Erythroblast (primary cell): ENCODE data around the gene DISP3.

Experiments used
- DNase-seq, 2 experiments: peaks; one replicate each; lab custom pipeline; 2025; lab: John Stamatoyannopoulos, UW
- GATA1 ChIP-seq: IDR thresholded peaks from 2 replicates; pipeline ENCODE4 v1.6.1; 2011; ENCODE audit warnings: low read depth, mild to moderate bottlenecking, control low read depth, low read length, moderate library complexity
- POLR2A ChIP-seq: IDR thresholded peaks from 2 replicates; pipeline ENCODE4 v1.6.1; 2011; ENCODE audit warnings: mild to moderate bottlenecking, low read length

Gene DISP3

GRCh38 chr1:11527541-11528452 is 48.8 kb downstream of the DISP3 start:
- no peak for DNase-seq
- no peak for TF ChIP-seq GATA1
- TF ChIP-seq POLR2A, result no peak

GRCh38 chr1:11528611-11529261 is 49.8 kb downstream of the DISP3 start:
- TF ChIP-seq POLR2A (no peak), GATA1 (no peak)
- DNase-seq, result no peak

DNA sequence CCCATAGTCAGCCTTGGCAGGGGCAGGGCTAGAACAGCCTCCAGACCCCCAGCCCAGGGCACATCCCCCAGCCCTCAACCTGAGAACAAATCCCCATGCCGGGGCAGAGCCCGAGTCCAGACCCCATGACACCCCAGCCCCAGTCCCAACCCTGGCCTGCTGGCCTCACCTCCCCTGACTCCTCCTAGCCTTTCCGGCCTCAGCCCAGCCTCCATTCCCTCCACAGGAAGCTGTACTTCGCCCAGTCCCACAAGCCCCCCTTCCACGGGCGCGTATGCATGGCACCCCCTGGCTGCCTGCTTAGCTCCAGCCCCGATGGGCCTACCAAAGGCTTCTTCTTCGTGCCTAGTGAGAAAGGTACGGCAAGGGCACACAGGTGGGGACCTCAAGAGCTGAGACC is 50.4 kb downstream of the DISP3 start:
- no peak for DNase-seq
- TF ChIP-seq POLR2A (no peak), GATA1 (no peak)

GRCh38 chr1:11529763-11530730 is 51.1 kb downstream of the DISP3 start:
- DNase-seq, result no peak
- TF ChIP-seq POLR2A, result no peak
- no peak for TF ChIP-seq GATA1

- DNase-seq, result no peak
- TF ChIP-seq GATA1 (no peak), POLR2A (no peak)
Observed at GRCh38 chr1:11530731-11531311, 51.9 kb downstream of the DISP3 start.

DNA sequence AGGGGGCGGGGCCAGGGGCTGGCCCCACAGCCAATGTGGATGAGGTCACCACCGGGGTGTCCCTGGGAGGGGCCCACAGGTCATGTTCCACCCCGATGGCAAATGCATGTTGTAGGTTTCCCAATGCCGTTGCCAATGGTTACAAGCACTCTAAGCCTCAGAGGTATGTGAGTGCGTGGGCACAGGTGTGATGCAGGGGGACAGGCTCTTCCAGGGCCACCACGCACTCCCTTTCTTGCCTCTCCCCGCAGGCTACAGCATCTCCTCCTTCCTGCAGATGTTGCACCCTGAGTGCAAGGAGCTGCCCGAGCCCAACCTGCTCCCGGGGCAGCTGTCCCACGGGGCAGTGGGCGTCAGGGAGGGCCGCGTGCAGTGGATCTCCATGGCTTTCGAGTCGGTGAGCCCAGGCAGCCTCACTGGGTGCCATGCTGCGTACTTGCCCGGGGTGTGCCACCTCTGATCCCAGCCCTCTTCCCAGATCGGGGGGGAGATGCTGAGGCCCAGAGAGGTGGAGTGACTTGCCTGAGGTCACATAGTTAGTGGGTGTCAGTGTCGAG is 52.4 kb downstream of the DISP3 start:
- no peak for DNase-seq
- TF ChIP-seq POLR2A (no peak), GATA1 (no peak)

- TF ChIP-seq GATA1 (no peak), POLR2A (no peak)
- no peak for DNase-seq
Observed at GRCh38 chr1:11531943-11532342, 53.0 kb downstream of the DISP3 start.

- no peak for DNase-seq
- no peak for TF ChIP-seq POLR2A
Observed at GRCh38 chr1:11533790-11534787, 55.1 kb downstream of the DISP3 start.

- TF ChIP-seq GATA1 (no peak), POLR2A (no peak)
Observed at GRCh38 chr1:11534846-11535245, 55.9 kb downstream of the DISP3 start.

GRCh38 chr1:11535316-11535715 is 56.4 kb downstream of the DISP3 start:
- TF ChIP-seq POLR2A (no peak), GATA1 (no peak)
- DNase-seq, result no peak

More at GRCh38 chr1:11534846-11535245, 55.9 kb downstream of the DISP3 start:
- DNase-seq, result no peak

GRCh38 chr1:11535761-11536572 is 57.0 kb downstream of the DISP3 start:
- DNase-seq, result no peak

More at GRCh38 chr1:11535761-11536572, 57.0 kb downstream of the DISP3 start:
- TF ChIP-seq POLR2A (no peak), GATA1 (no peak)
